SK-N-SH treated with all-trans-retinoic acid at 6 μM for 48 hours (cell line): Measurements from ENCODE around the gene TAF10.

Experiments
- ATAC-seq: fragments of 200-7000 bp; cut with Tn5 transposase; 3 replicates; pipeline ENCODE4 v1.9.1; 2020; ENCODE audit warnings: mild to moderate bottlenecking, moderate library complexity
- ARNTL ChIP-seq: fragments of 450-650 bp; formaldehyde crosslinking; IDR thresholded peaks from 2 replicates; pipeline ENCODE4 v1.5.0; 2020; ENCODE audit warnings: low read depth, mild to moderate bottlenecking, moderate library complexity, borderline replicate concordance
- BACH2 ChIP-seq: fragments of 250-450 bp; sonication (Bioruptor Pico); IDR thresholded peaks from 2 replicates; pipeline ENCODE4 v1.9.0; 2021; ENCODE audit warnings: mild to moderate bottlenecking, borderline replicate concordance
- CREB5 ChIP-seq: fragments of 250-450 bp; sonication (Bioruptor Pico); IDR thresholded peaks from 2 replicates; pipeline ENCODE4 v1.5.1; 2020; ENCODE audit warnings: low read depth, mild to moderate bottlenecking, moderate library complexity
- CSDC2 ChIP-seq: fragments of 250-450 bp; sonication (Bioruptor Pico); IDR thresholded peaks from 2 replicates; pipeline ENCODE4 v1.5.0; 2020; ENCODE audit warnings: mild to moderate bottlenecking, moderate library complexity
- CSRNP3 ChIP-seq: fragments of 250-450 bp; sonication (Bioruptor Pico); IDR thresholded peaks from 2 replicates; pipeline ENCODE4 v1.5.1; 2021; ENCODE audit warnings: mild to moderate bottlenecking, moderate library complexity
- ESRRG ChIP-seq: fragments of 250-450 bp; sonication (Bioruptor Pico); IDR thresholded peaks from 2 replicates; pipeline ENCODE4 v1.6.1; 2021; ENCODE audit warnings: mild to moderate bottlenecking
- GLIS3 ChIP-seq: fragments of 250-450 bp; sonication (Bioruptor Pico); IDR thresholded peaks from 2 replicates; pipeline ENCODE4 v1.5.0; 2020; ENCODE audit warnings: mild to moderate bottlenecking, moderate library complexity
- ISL1 ChIP-seq: fragments of 250-450 bp; sonication (Bioruptor Pico); IDR thresholded peaks from 2 replicates; pipeline ENCODE4 v2.1.2; 2022; ENCODE audit warnings: mild to moderate bottlenecking, moderate library complexity
- OSR1 ChIP-seq: fragments of 250-450 bp; sonication (Bioruptor Pico); IDR thresholded peaks from 2 replicates; pipeline ENCODE4 v1.8.0; 2022; ENCODE audit warnings: moderate library complexity, mild to moderate bottlenecking, inconsistent platforms
- POU6F1 ChIP-seq: fragments of 250-450 bp; sonication (Bioruptor Pico); IDR thresholded peaks from 2 replicates; pipeline ENCODE4 v1.8.0; 2021; ENCODE audit warnings: low read depth, mild to moderate bottlenecking, moderate library complexity, borderline replicate concordance
- PPARA ChIP-seq: fragments of 250-450 bp; sonication (Bioruptor Pico); IDR thresholded peaks from 2 replicates; pipeline ENCODE4 v1.5.0; 2020; ENCODE audit warnings: mild to moderate bottlenecking, borderline replicate concordance
- RARB ChIP-seq: fragments of 250-450 bp; sonication (Bioruptor Pico); IDR thresholded peaks from 2 replicates; pipeline ENCODE4 v1.8.0; 2021; ENCODE audit warnings: mild to moderate bottlenecking, moderate library complexity
- SNAI2 ChIP-seq: fragments of 250-450 bp; sonication (Bioruptor Pico); IDR thresholded peaks from 2 replicates; pipeline ENCODE4 v1.5.0; 2020; ENCODE audit warnings: mild to moderate bottlenecking, moderate library complexity
- TCF4 ChIP-seq: fragments of 250-450 bp; sonication (Bioruptor Pico); IDR thresholded peaks from 2 replicates; pipeline ENCODE4 v1.8.0; 2021; ENCODE audit warnings: mild to moderate bottlenecking, moderate library complexity, borderline replicate concordance
- TOX ChIP-seq: fragments of 250-450 bp; sonication (Bioruptor Pico); IDR thresholded peaks from 2 replicates; pipeline ENCODE4 v1.8.0; 2021; ENCODE audit warnings: mild to moderate bottlenecking, moderate library complexity, borderline replicate concordance
- TSHZ2 ChIP-seq: fragments of 250-450 bp; sonication (Bioruptor Pico); IDR thresholded peaks from 2 replicates; pipeline ENCODE4 v1.5.0; 2020; ENCODE audit warnings: mild to moderate bottlenecking, moderate library complexity
- ZC3H10 ChIP-seq: fragments of 250-450 bp; sonication (Bioruptor Pico); IDR thresholded peaks from 2 replicates; pipeline ENCODE4 v1.5.1; 2021; ENCODE audit warnings: mild to moderate bottlenecking, moderate library complexity
- ZFP3 ChIP-seq: fragments of 250-450 bp; sonication (Bioruptor Pico); IDR thresholded peaks from 2 replicates; pipeline ENCODE4 v1.5.0; 2020; ENCODE audit warnings: mild to moderate bottlenecking, moderate library complexity
- ZFP30 ChIP-seq: fragments of 450-650 bp; formaldehyde crosslinking; IDR thresholded peaks from 2 replicates; pipeline ENCODE4 v1.5.0; 2022; ENCODE audit warnings: mild to moderate bottlenecking, moderate library complexity
- ZNF565 ChIP-seq: fragments of 450-650 bp; formaldehyde crosslinking; conservative IDR thresholded peaks from 2 replicates; pipeline ENCODE4 v1.5.0; 2020; ENCODE audit warnings: low read depth, mild to moderate bottlenecking, moderate library complexity
- ZNF70 ChIP-seq: fragments of 450-650 bp; formaldehyde crosslinking; IDR thresholded peaks from 2 replicates; pipeline ENCODE4 v1.5.0; 2020; ENCODE audit warnings: mild to moderate bottlenecking, moderate library complexity
- ZNF8 ChIP-seq: fragments of 450-650 bp; formaldehyde crosslinking; IDR thresholded peaks from 2 replicates; pipeline ENCODE4 v1.5.0; 2020; ENCODE audit warnings: mild to moderate bottlenecking, moderate library complexity

Gene TAF10

GRCh38 chr11:6656936-6657335 is 44.9 kb upstream of the TAF10 start:
- no peak for TF ChIP-seq RARB (CRISPR knock-in tag)
- no peak for TF ChIP-seq CSRNP3
- TF ChIP-seq SNAI2 (CRISPR knock-in tag): no peak
- TF ChIP-seq ISL1 (CRISPR knock-in tag): no peak
- TF ChIP-seq OSR1 (CRISPR knock-in tag): no peak
- TF ChIP-seq BACH2: no peak
- no peak for TF ChIP-seq PPARA (CRISPR knock-in tag)
- TF ChIP-seq ZNF565 (CRISPR knock-in tag): no peak
- TF ChIP-seq ZFP3 (CRISPR knock-in tag): no peak
- TF ChIP-seq TSHZ2: no peak
- no peak for TF ChIP-seq ZFP30 (CRISPR knock-in tag)
- no peak for TF ChIP-seq GLIS3 (CRISPR knock-in tag)
- TF ChIP-seq TCF4 (CRISPR knock-in tag): no peak
- TF ChIP-seq POU6F1 (CRISPR knock-in tag): no peak
- TF ChIP-seq, all 23 proteins: peak for 0
- ATAC-seq: no peak

GRCh38 chr11:6656584-6656915 is 44.5 kb upstream of the TAF10 start:
- TF ChIP-seq POU6F1 (CRISPR knock-in tag) (no peak), ZFP30 (CRISPR knock-in tag) (no peak), ZNF8 (CRISPR knock-in tag) (no peak), ZFP3 (CRISPR knock-in tag) (no peak), ARNTL (CRISPR knock-in tag) (no peak), CSDC2 (CRISPR knock-in tag) (no peak), CSRNP3 (no peak), TOX (CRISPR knock-in tag) (no peak), TCF4 (CRISPR knock-in tag) (no peak), BACH2 (no peak), ZC3H10 (no peak), ZNF565 (CRISPR knock-in tag) (no peak), GLIS3 (CRISPR knock-in tag) (no peak), ISL1 (CRISPR knock-in tag) (no peak), ESRRG (CRISPR knock-in tag) (no peak), RARB (CRISPR knock-in tag) (no peak)
- no peak for ATAC-seq

GRCh38 chr11:6655790-6656583 is 44.0 kb upstream of the TAF10 start, which contains the start of gene DCHS1:
Gene DCHS1, minus strand, starts transcription at chr11:6655809. Its CDS starts 14,196 bp downstream, at chr11:6641613.
- no peak for TF ChIP-seq TOX (CRISPR knock-in tag)
- TF ChIP-seq ZFP3 (CRISPR knock-in tag): no peak
- TF ChIP-seq PPARA (CRISPR knock-in tag): no peak
- TF ChIP-seq CREB5 (CRISPR knock-in tag): no peak
- no peak for TF ChIP-seq ZNF70
- no peak for TF ChIP-seq ZNF565 (CRISPR knock-in tag)
- TF ChIP-seq TCF4 (CRISPR knock-in tag): no peak
- no peak for TF ChIP-seq ZC3H10

More at GRCh38 chr11:6655790-6656583, 44.0 kb upstream of the TAF10 start, which contains the start of gene DCHS1:
- ATAC-seq: peak; percentile 53
